HG02759 (cell line): Measurements from ENCODE around the gene PGK2.

Experiments used
- ATAC-seq: cut with Tn5 transposase; IDR thresholded peaks from one replicate; pipeline ENCODE4 v1.9.1; 2021; ENCODE audit warnings: mild to moderate bottlenecking, moderate library complexity; ENCODE audit not compliant: unreplicated experiment

Gene PGK2

DNA sequence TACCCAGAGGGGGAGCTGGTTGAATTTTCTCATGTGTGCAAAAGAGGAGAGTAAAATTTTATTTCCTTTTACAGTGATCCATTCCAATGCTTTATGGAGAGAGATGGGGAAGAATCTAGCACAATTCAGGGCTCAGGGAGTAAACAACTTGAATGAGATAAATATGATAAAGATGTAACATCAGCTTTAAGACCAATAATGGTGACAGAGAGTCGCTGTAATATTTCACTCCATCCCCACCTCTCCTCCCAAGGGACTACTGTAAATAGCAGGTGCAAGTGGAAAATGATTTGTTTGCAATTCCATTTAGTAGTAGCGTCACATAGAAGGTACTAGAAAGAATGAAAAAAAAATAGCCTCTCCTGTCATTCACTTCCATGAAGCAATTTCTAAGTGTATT, 47.7 kb downstream of the PGK2 start:
- ATAC-seq, result no peak

GRCh38 chr6:49736017-49736508, 51.0 kb downstream of the PGK2 start:
- ATAC-seq, result no peak
